HAP-1 (cell line): Measurements from ENCODE around the gene MAPK10.

Experiments
- DNase-seq, 2 experiments: peaks; one replicate each; pipeline ENCODE4 v3.0.0-alpha.2; 2016 to 2020; ENCODE audit warnings: low spot score in 2 of 2
- H3K27me3 ChIP-seq: fragments of 250-450 bp; sonication (Bioruptor Pico); 2 replicates; pipeline ENCODE4 v1.5.1; 2020; ENCODE audit warnings: low read depth, mild to moderate bottlenecking, moderate library complexity
- H3K36me3 ChIP-seq: fragments of 250-450 bp; sonication (Bioruptor Pico); replicated peaks from 2 replicates; pipeline ENCODE4 v1.5.1; 2020; ENCODE audit warnings: mild to moderate bottlenecking
- H3K4me1 ChIP-seq: fragments of 250-450 bp; sonication (Bioruptor Pico); 2 replicates; pipeline ENCODE4 v1.5.1; 2020; ENCODE audit warnings: mild to moderate bottlenecking
- H3K4me3 ChIP-seq: fragments of 250-450 bp; sonication (Bioruptor Pico); 2 replicates; pipeline ENCODE4 v1.5.1; 2020; ENCODE audit warnings: mild to moderate bottlenecking, moderate library complexity
- H3K9me3 ChIP-seq: fragments of 250-450 bp; sonication (Bioruptor Pico); 2 replicates; pipeline ENCODE4 v1.5.1; 2020; ENCODE audit warnings: mild to moderate bottlenecking, moderate library complexity
- in situ Hi-C: fragments of 300-500 bp; cut with MboI; formaldehyde crosslinking; loops from 3 replicates; pipeline ENCODE4 v1.14.3; 2020; ENCODE audit warnings: low sequenced_read_pairs, inconsistent platforms, mixed read lengths

MAPK10 gene

GRCh38 chr4:86329431-86329830 lies 30.4 kb downstream of the MAPK10 start:
- Histone ChIP-seq H3K36me3 (no peaks in the 10 kb centered on the region), H3K9me3 (no peaks in the 10 kb centered on the region), H3K4me1 (no peaks in the 10 kb centered on the region), H3K4me3 (no peak overlapping the region), H3K27me3 (no peaks in the 10 kb centered on the region)
- in situ Hi-C loops: no loop called here
- DNase-seq: no peak

- H3K9me3 ChIP-seq: no peaks in the 10 kb centered on the region
- H3K36me3 ChIP-seq: no peaks in the 10 kb centered on the region
- H3K4me1 ChIP-seq: no peaks in the 10 kb centered on the region
- no peak for DNase-seq
- H3K4me3 ChIP-seq: no peak overlapping the region
- no peaks in the 10 kb centered on the region for H3K27me3 ChIP-seq
- in situ Hi-C loops: no loop called here
These were observed 33.5 kb downstream of the MAPK10 start for GRCh38 chr4:86326400-86326799.

- Histone ChIP-seq H3K9me3 (no peaks in the 10 kb centered on the region), H3K4me1 (no peaks in the 10 kb centered on the region), H3K27me3 (no peaks in the 10 kb centered on the region), H3K4me3 (no peak overlapping the region), H3K36me3 (no peaks in the 10 kb centered on the region)
- in situ Hi-C loops: no loop called here
- no peak for DNase-seq
These were observed 40.5 kb downstream of the MAPK10 start for GRCh38 chr4:86319390-86319789.

GRCh38 chr4:86315579-86315978 lies 44.3 kb downstream of the MAPK10 start:
- Histone ChIP-seq H3K9me3 (no peaks in the 10 kb centered on the region), H3K4me3 (no peak overlapping the region), H3K27me3 (no peaks in the 10 kb centered on the region), H3K36me3 (no peaks in the 10 kb centered on the region), H3K4me1 (no peaks in the 10 kb centered on the region)
- DNase-seq: no peak
- in situ Hi-C loops: no loop called here

GRCh38 chr4:86313656-86314055 lies 46.2 kb downstream of the MAPK10 start:
- Histone ChIP-seq H3K9me3 (no peaks in the 10 kb centered on the region), H3K27me3 (no peaks in the 10 kb centered on the region), H3K4me1 (no peaks in the 10 kb centered on the region), H3K4me3 (no peak overlapping the region), H3K36me3 (no peaks in the 10 kb centered on the region)
- in situ Hi-C loops: no loop called here
- DNase-seq: no peak

GRCh38 chr4:86307432-86307831 lies 52.4 kb downstream of the MAPK10 start:
- H3K27me3 ChIP-seq: no peaks in the 10 kb centered on the region

GRCh38 chr4:86306816-86307215 lies 53.0 kb downstream of the MAPK10 start:
- no peaks in the 10 kb centered on the region for H3K27me3 ChIP-seq
- DNase-seq: no peak
- no peak overlapping the region for H3K4me3 ChIP-seq
- no peaks in the 10 kb centered on the region for H3K4me1 ChIP-seq
- in situ Hi-C loops: no loop called here
- H3K36me3 ChIP-seq: no peaks in the 10 kb centered on the region
- no peaks in the 10 kb centered on the region for H3K9me3 ChIP-seq

More at GRCh38 chr4:86307432-86307831, 52.4 kb downstream of the MAPK10 start:
- no peak for DNase-seq
- H3K4me3 ChIP-seq: no peak overlapping the region
- no peaks in the 10 kb centered on the region for H3K9me3 ChIP-seq
- in situ Hi-C loops: no loop called here
- H3K4me1 ChIP-seq: no peaks in the 10 kb centered on the region
- H3K36me3 ChIP-seq: no peaks in the 10 kb centered on the region

GRCh38 chr4:86302830-86303229 lies 57.0 kb downstream of the MAPK10 start:
- in situ Hi-C loops: no loop called here
- Histone ChIP-seq H3K27me3 (no peaks in the 10 kb centered on the region), H3K36me3 (no peaks in the 10 kb centered on the region), H3K9me3 (no peaks in the 10 kb centered on the region), H3K4me1 (no peaks in the 10 kb centered on the region), H3K4me3 (no peak overlapping the region)
- DNase-seq: no peak

GRCh38 chr4:86302251-86302650 lies 57.6 kb downstream of the MAPK10 start:
- H3K36me3 ChIP-seq: no peaks in the 10 kb centered on the region
- no peak overlapping the region for H3K4me3 ChIP-seq
- H3K4me1 ChIP-seq: no peaks in the 10 kb centered on the region; the same call in 1 of the 2 replicates
- peak in 1 of 2 experiments; percentile 16 for DNase-seq
- H3K27me3 ChIP-seq: no peaks in the 10 kb centered on the region
- H3K9me3 ChIP-seq: no peaks in the 10 kb centered on the region
- in situ Hi-C loops: no loop called here

GRCh38 chr4:86300516-86300915 lies 59.3 kb downstream of the MAPK10 start:
- Histone ChIP-seq H3K4me1 (no peaks in the 10 kb centered on the region; the same call in 1 of the 2 replicates), H3K4me3 (no peak overlapping the region), H3K9me3 (no peaks in the 10 kb centered on the region), H3K36me3 (no peaks in the 10 kb centered on the region), H3K27me3 (no peaks in the 10 kb centered on the region)
- in situ Hi-C loops: no loop called here
- no peak for DNase-seq

- in situ Hi-C loops: no loop called here
- Histone ChIP-seq H3K9me3 (no peaks in the 10 kb centered on the region), H3K36me3 (no peaks in the 10 kb centered on the region), H3K27me3 (no peaks in the 10 kb centered on the region), H3K4me3 (no peak overlapping the region), H3K4me1 (no peaks in the 10 kb centered on the region; the same call in 1 of the 2 replicates)
- DNase-seq: no peak
These were observed 63.0 kb downstream of the MAPK10 start for GRCh38 chr4:86296865-86297264.

- in situ Hi-C loops: no loop called here
- no peak for DNase-seq
These were observed 65.0 kb downstream of the MAPK10 start for GRCh38 chr4:86294883-86295282.

GRCh38 chr4:86291180-86291579 lies 68.7 kb downstream of the MAPK10 start:
- in situ Hi-C loops: no loop called here
- H3K36me3 ChIP-seq: no peaks in the 10 kb centered on the region
- DNase-seq: no peak
- H3K27me3 ChIP-seq: no peaks in the 10 kb centered on the region
- H3K9me3 ChIP-seq: no peaks in the 10 kb centered on the region
- H3K4me1 ChIP-seq: no peaks in the 10 kb centered on the region
- no peak overlapping the region for H3K4me3 ChIP-seq

More at GRCh38 chr4:86294883-86295282, 65.0 kb downstream of the MAPK10 start:
- H3K9me3 ChIP-seq: no peaks in the 10 kb centered on the region
- H3K4me3 ChIP-seq: no peak overlapping the region
- no peaks in the 10 kb centered on the region; the same call in 1 of the 2 replicates for H3K4me1 ChIP-seq
- no peaks in the 10 kb centered on the region for H3K27me3 ChIP-seq
- H3K36me3 ChIP-seq: no peaks in the 10 kb centered on the region

- H3K27me3 ChIP-seq: no peaks in the 10 kb centered on the region
- H3K4me1 ChIP-seq: no peaks in the 10 kb centered on the region; the same call in 1 of the 2 replicates
- in situ Hi-C loops: no loop called here
- no peaks in the 10 kb centered on the region for H3K9me3 ChIP-seq
- H3K4me3 ChIP-seq: no peak overlapping the region
- DNase-seq: no peak
- no peaks in the 10 kb centered on the region for H3K36me3 ChIP-seq
These were observed 73.1 kb downstream of the MAPK10 start for GRCh38 chr4:86286726-86287125.

GRCh38 chr4:86283371-86283770 lies 76.5 kb downstream of the MAPK10 start:
- Histone ChIP-seq H3K36me3 (no peaks in the 10 kb centered on the region), H3K27me3 (no peaks in the 10 kb centered on the region), H3K9me3 (no peaks in the 10 kb centered on the region), H3K4me3 (no peak overlapping the region), H3K4me1 (no peaks in the 10 kb centered on the region; the same call in 1 of the 2 replicates)
- in situ Hi-C loops: no loop called here
- DNase-seq: no peak
